GM21786 (cell line): Measurements from ENCODE around the gene NENF.
A peak's percentile ranks its signal among the peaks of the same experiment; 100 is the strongest.
"Not testable (repeated sequence)": the region's sequence is repeated elsewhere in the genome, so short reads cannot be mapped to it uniquely, and the experiment has no call there.

Experiments
- ATAC-seq: cut with Tn5 transposase; IDR thresholded peaks from one replicate; pipeline ENCODE4 v1.9.1; 2021; ENCODE audit not compliant: unreplicated experiment

NENF gene

DNA sequence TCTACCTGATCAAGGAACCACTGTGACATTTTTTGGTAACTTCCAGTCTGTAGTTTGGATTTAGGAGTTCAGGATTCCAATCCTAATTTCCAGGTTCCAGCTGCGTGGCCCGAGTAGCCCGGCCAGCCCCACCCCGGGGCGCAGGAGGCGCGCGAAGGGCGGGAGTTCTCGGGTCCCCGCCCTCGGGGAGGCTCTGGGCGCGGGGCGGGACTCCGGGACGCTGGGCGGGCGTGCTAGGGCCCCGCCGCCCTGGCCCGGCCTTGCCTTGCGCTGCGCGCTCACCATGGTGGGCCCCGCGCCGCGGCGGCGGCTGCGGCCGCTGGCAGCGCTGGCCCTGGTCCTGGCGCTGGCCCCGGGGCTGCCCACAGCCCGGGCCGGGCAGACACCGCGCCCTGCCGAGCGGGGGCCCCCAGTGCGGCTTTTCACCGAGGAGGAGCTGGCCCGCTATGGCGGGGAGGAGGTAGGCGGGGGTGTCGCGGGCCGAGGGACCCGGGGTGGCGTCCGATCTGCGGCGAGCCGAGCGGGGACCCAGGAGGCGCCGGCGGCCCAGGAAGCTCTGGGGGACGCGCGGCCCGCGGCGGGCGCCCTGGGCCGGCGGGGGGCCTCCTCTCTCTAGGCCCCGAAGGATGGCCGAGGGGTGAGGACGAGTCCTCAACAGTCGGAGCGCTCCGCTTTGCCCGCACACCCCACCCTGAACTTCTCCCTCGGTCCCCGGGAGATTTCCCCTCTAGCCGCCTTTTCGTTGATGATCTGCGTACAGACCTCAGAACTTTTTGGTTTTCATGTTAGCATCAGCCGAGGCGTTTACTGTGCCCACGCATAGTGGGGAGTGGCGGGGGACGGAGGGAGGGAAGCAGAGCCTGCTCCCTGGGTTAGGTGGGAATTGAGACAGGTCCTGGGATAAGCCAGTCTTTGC, at the start of gene NENF:
NENF (plus strand) TSS at position 260 of the 916 bp plus-strand sequence; CDS start at position 284, 24 bp downstream.
- ATAC-seq = peak; percentile 95

GRCh38 chr1:212386029-212386428, 46.7 kb upstream of the NENF start:
- ATAC-seq = no peak

GRCh38 chr1:212388985-212389716, 43.6 kb upstream of the NENF start:
- ATAC-seq = no peak

- not testable (repeated sequence) for ATAC-seq
Observed at GRCh38 chr1:212395678-212396437, 36.9 kb upstream of the NENF start.

GRCh38 chr1:212396638-212397037, 36.1 kb upstream of the NENF start:
- ATAC-seq = no peak

- no peak for ATAC-seq
Observed at GRCh38 chr1:212397171-212397570, 35.5 kb upstream of the NENF start.

DNA sequence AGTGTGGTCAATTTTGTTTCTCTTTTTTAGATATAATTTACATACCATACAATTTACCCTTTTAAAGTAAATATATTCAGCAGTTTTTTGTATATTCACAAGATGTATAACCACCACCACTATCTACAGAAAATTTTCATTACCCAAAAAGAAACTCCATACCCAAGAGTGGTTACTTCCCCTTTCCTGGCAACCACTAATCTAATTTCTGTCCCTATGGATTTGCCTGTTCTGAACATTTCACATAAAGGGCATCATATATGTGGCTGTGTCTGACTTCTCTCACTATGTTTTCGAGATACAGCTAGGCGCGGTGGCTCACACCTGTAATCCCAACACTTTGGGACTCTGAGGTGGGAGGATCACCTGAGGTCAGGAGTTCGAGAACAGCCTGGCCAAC, 31.7 kb upstream of the NENF start:
- ATAC-seq = no peak

DNA sequence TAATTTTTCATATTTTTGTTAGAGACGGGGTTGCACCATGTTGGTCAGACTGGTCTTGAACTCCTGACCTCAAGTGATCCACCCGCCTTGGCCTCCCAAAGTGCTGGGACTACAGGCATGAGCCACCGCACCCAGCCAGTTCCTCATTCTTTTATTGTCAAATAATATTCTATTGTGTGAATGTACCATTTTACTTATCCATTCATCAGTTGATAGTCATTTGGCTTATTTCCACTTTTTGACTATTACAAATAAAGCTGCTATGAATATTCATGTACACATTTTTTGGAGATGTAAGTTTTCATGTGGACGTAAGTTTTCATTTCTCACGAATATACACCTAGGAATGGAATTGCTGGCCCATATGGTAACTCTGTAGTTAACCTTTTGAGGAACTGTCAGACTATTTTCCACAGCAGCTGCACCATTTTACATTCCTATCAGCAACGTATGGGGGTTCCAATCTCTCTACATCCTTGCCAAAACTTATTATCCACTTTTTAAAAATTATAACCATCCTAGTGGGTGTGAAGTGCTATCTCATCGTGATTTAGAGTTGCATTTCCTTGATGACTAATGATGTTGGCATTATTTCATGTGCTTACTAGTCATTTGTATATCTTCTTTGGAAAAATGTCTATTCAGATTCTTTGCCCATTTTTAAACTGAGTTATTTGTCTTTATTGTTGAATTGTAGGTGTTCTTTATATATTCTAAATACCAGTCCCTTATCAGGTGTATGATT, 30.7 kb upstream of the NENF start:
- no peak for ATAC-seq

- no peak for ATAC-seq
Observed at GRCh38 chr1:212402666-212403321, 29.9 kb upstream of the NENF start.

GRCh38 chr1:212410231-212410820, 22.4 kb upstream of the NENF start:
- ATAC-seq = no peak

GRCh38 chr1:212412374-212412773, 20.3 kb upstream of the NENF start:
- no peak for ATAC-seq

GRCh38 chr1:212413902-212414327, 18.8 kb upstream of the NENF start:
- peak; percentile 16 for ATAC-seq

DNA sequence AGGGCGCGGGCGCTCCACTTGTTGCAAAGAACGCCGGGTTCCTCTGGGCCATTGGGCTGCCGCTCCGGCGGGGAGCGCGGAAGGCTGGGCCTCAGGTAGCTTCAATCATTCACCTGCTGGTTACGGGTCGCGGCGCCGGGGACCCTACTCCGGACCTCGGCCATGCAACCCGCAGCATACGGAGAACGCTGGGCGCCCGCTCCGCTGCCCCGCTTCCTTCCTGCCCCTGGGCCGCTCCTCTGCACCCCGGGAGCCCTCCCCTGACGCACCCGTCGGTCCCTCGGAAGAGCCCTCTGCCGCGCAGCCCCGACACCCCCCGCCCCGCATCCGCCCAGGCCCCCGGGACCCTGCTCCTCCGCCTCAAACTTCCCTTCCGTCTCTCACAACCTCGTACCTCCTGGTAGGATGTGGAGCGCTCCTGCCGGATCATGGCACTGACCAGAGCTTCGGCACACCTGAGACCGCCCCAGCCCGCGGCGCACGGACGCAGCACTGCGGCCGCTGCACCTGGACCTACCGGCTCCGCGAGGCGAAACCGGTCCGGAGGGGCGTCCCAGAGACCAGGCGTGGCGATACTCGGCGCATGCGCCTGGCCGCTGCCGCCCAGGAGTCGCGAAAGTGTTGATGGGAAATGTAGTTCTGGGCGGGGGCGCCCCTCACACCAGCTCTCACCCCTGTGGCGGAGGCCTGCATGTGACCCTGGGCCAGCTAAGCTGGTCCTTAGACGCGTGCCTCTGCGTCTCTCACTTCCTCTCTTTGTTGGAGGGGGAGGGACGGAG, 18.2 kb upstream of the NENF start, which contains the start of gene PACC1:
PACC1 (minus strand) TSS at position 559 of the 779 bp plus-strand sequence; CDS start at position 430, 129 bp downstream.
- peak; percentile 97 for ATAC-seq

GRCh38 chr1:212415107-212415841, 17.4 kb upstream of the NENF start:
- no peak for ATAC-seq

DNA sequence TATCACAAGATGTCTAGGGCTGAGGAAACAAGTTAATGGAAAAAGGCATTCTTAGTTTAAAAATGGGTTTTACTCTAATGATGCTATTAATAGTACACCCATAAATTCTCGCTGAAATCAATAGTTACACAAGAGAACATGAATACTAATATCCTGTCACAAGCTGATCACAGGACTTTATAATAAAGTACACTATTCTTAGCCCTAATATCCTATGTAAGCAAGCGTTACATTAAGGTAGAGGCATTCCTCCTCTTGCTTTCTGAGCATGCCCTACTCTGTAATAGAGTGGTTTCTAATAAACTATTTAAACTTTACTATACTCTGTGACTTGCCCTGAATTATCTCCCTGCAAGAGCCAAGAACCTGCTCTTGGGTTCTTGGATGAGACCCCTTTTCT, 11.6 kb upstream of the NENF start:
- ATAC-seq = no peak

GRCh38 chr1:212423879-212424278, 8.8 kb upstream of the NENF start:
- ATAC-seq = no peak

DNA sequence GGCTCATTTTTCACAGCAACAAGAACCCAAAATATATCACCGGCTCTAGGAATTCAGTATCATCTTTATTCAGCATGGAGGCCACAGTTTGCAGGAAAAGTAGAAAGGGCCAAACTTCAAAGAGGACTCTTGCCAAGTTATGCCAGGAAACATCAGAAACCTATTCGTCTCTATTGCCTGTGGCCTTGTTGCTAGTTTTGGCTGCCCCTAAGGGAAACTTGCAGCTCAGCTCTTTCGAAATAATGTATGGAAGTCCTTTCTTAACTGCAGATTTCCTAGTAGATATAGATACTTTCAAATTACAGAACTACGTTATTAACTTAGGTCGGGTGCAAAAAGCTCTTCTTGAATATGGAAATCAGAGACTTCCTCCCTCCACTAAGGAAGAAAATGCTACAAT, 4.2 kb upstream of the NENF start:
- no peak for ATAC-seq

GRCh38 chr1:212430416-212430815, 2.3 kb upstream of the NENF start:
- no peak for ATAC-seq
